Stimulated activated CD4-positive, alpha-beta T cell treated with anti-CD3 and anti-CD28 coated beads, Interleukin-1b, Interleukin-23, amount 100 ng/mL, for 1 hour (primary cell): ENCODE results near the gene PFKM.

Source experiments
- DNase-seq, 2 donors: peaks; one replicate each; pipeline ENCODE4 v3.0.0-alpha.2; 2020; ENCODE audit warnings: low read depth in 2 of 2

PFKM gene

GRCh38 chr12:48157018-48157888 is 38.1 kb downstream of the PFKM start, which contains the start of gene ASB8:
Gene ASB8 (minus strand): TSS chr12:48157515. CDS start chr12:48153496, 4,019 bp downstream.
- DNase-seq = peak; percentile 96

- no peak for DNase-seq
Measured at GRCh38 chr12:48157889-48158370, 38.8 kb downstream of the PFKM start.

- no peak for DNase-seq
Measured at GRCh38 chr12:48160046-48160445, 40.9 kb downstream of the PFKM start.

DNA sequence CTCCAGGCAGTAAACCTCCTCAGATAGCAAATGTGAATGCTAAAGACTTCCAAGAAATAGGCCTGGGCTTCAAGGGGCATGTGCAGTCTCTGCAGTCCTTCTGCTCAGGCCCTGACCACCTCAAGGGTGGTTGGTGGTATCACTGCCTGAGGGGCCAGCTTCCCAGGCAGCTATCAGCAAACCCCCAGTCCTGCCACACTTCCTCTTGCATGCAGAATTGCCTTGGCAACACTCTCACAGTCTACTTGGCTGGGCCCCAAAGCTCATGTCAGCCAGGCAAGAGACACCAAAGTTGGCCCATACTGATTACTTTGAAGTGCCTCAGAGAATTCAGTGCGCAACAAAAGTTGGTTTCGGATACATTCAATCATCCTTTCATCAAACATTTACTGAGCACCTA is 41.6 kb downstream of the PFKM start:
- DNase-seq = no peak

GRCh38 chr12:48163150-48163747 is 44.1 kb downstream of the PFKM start:
- DNase-seq = no peak

DNA sequence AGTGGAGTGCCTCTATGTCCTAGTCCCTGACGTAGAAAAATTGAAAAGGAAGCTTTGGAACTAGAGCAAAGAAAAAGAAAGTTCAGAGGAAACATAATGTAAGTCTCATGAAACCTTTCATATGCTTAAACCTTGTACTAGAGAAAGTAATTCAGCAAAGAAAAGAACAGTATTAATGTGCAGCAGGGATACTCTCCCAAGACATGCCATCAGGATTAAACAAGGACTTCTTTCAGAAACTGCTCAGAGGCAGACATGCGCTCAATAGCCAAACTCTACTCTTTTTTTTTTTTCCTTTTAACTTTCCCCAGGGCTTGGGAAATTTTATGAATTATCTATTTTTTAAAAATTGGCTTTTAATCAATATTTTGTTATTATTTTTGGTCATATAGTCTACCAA is 45.3 kb downstream of the PFKM start:
- no peak for DNase-seq

DNA sequence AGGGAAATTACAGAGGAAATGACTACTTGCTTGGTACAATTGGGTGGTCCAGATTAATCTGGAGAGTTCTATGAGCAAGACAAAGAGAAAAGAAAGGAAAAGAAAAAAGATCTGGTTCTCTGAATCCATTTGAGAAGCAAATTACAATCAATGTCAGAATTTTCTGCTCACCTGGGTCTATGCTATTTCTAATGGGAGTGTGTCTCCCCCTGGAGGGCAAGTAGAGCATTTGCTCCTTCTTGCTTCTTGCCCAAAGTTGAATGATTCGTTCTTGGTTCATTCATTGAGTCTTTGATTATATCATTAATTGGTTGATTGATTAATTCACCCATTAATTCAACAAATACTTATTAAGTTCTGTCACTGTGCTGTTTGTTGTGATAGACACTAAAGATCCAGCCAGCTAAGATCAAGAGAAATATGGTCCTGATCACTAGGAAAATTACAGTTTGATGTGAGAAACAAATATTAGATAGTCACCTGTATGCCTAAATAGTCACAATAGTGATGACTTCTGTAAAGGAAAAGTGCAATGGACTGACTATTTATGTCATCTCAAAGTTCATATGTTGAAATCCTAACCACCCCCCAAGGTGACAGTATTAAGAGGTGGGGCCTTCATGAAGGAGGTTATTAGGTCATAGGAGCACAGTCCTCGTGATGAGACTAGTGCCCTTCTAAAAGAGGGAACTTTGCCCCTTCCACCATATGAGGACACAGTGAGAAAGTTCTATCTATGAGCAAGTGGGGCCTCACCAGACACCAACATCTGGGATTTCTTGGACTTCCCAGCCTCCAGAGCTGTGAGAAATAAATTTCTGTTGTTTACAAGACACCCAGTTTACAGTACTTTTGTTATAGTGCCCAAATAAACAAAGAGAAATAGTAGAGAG is 46.2 kb downstream of the PFKM start:
- DNase-seq = peak in 1 of 2 donors; percentile 36

- no peak for DNase-seq
Measured at GRCh38 chr12:48169011-48169410, 49.8 kb downstream of the PFKM start.

- DNase-seq = no peak
Measured at GRCh38 chr12:48175613-48176416, 56.7 kb downstream of the PFKM start.

DNA sequence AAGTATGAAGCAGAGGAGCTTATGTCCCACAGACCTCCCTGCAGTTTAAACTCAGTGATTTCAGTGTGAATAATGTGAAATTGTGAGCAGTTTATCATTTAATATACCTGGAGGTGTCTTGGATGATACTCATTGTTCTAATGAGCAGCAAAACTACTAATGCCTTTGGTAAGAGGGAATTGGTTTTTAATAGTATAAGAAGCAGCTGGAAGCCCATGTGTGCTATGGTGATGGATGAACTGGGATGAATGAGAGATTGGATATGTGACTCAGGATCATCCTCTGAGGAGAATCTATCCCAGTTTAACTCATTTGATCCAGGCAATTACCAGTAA is 57.2 kb downstream of the PFKM start:
- DNase-seq = no peak

DNA sequence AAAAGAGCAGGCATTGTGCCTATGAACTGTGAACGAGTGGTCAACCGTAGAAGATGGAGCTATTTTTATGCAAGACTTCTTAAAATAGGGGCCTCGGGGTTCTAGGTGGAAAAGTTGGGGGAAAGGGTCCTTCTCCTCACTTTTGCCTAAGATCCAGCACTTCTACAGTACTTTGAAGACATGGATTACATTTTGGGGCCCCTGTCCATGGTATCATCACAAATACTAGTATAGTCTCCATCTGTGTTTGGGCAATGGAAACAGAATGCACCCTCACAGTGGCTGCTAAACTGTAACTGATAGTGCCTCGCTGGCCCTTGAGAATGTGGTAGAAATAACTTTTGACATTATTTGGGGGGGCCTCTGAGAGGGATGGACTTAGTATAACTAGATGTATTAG is 58.8 kb downstream of the PFKM start:
- no peak for DNase-seq

GRCh38 chr12:48179466-48179865 is 60.3 kb downstream of the PFKM start:
- no peak for DNase-seq

DNA sequence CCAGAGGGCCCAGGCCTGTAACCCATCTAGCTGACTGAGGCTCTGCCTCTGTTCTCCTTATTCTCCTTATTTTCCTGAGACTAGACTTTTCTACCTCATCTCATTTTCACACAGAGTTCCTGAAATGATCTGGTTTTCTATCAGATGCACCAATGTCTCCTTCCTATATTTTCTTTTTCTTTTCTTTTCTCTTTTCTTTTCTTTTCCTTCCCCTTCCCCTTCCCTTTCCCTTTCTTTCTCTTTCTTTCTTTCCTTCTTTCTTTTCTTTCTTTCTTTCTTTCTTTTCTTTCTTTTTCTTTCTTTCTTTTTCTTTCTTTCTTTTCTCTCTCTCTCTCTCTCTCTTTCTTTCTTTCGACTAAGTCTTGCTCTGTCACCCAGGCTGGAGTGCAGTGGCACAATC is 61.3 kb downstream of the PFKM start:
- no peak for DNase-seq

- no peak for DNase-seq
Measured at GRCh38 chr12:48180857-48181495, 61.8 kb downstream of the PFKM start.

- DNase-seq = no peak
Measured at GRCh38 chr12:48182631-48183030, 63.5 kb downstream of the PFKM start.

GRCh38 chr12:48183091-48183875 is 64.1 kb downstream of the PFKM start, which contains the start of gene CCDC184:
Gene CCDC184 (plus strand): TSS chr12:48183644. CDS start chr12:48184123, 479 bp downstream.
- DNase-seq = peak; percentile 24 to 34

GRCh38 chr12:48183876-48184548 is 64.8 kb downstream of the PFKM start:
- no peak for DNase-seq

- no peak for DNase-seq
Measured at GRCh38 chr12:48184549-48184922, 65.4 kb downstream of the PFKM start.

DNA sequence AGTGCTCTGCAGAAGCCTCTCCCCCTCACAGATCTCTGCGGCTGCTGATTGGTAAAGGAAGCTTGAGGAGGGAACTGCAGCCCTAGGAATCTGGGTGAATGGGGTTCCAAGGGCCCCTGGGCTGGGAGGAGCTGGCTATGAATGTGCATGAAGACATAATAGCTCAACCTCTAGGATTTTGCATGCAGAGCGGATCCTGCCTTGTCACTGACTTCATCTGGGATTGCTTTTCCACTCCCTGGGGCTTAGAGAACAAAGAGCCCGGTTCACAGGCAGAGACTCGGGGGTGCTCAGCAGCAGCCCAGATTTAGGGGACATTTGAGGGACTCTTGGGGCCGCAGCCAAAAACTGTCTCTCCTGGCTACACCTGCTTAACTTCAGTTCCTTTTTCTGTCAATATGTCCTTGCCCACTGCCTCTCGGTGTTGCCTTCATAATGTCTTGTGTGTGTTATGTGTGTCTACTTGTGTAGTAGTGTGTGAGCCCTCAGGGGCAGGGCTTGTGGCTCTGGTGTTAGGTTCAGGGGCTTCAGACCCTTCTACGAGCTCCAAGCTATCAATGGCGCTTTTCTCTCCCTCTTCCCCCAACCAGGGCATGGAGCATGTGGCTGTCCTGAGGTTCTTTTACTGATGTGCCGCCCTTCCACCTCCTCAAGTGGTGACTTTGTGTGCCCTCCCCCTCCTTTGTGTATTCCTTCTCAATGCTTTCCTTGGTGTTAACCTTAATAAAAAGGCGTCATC is 66.2 kb downstream of the PFKM start:
- no peak for DNase-seq
